Measurements from ENCODE around the gene ZBTB5.
"Not testable (repeated sequence)": the region's sequence is repeated elsewhere in the genome, so short reads cannot be mapped to it uniquely, and the experiment has no call there.

Gene ZBTB5

GRCh38 chr9:37408933-37409710, 56.1 kb downstream of the ZBTB5 start:
- peak; percentile 49 to 82 for DNase-seq (ENCODE audit: extremely low read depth in 1 of 2, low read depth in 1 of 2)

GRCh38 chr9:37407468-37407867, 57.8 kb downstream of the ZBTB5 start:
- DNase-seq (ENCODE audit: extremely low read depth in 1 of 2, low read depth in 1 of 2) = no peak

- no peak for DNase-seq (ENCODE audit: extremely low read depth in 1 of 2, low read depth in 1 of 2)
These were observed 58.4 kb downstream of the ZBTB5 start for GRCh38 chr9:37406603-37407401.

- DNase-seq (ENCODE audit: extremely low read depth in 1 of 2, low read depth in 1 of 2) = no peak
These were observed 59.4 kb downstream of the ZBTB5 start for GRCh38 chr9:37405764-37406380.

- DNase-seq (ENCODE audit: extremely low read depth in 1 of 2, low read depth in 1 of 2) = no peak
These were observed 59.9 kb downstream of the ZBTB5 start for GRCh38 chr9:37405350-37405749.

GRCh38 chr9:37404590-37404989, 60.7 kb downstream of the ZBTB5 start:
- DNase-seq (ENCODE audit: extremely low read depth in 1 of 2, low read depth in 1 of 2) = no peak

- no peak for DNase-seq (ENCODE audit: extremely low read depth in 1 of 2, low read depth in 1 of 2)
These were observed 65.9 kb downstream of the ZBTB5 start for GRCh38 chr9:37399336-37399735.

GRCh38 chr9:37398464-37399025, 66.7 kb downstream of the ZBTB5 start:
- DNase-seq (ENCODE audit: extremely low read depth in 1 of 2, low read depth in 1 of 2) = no peak

- DNase-seq (ENCODE audit: extremely low read depth in 1 of 2, low read depth in 1 of 2) = not testable (repeated sequence)
These were observed 67.3 kb downstream of the ZBTB5 start for GRCh38 chr9:37397948-37398347.

GRCh38 chr9:37395663-37396062, 69.6 kb downstream of the ZBTB5 start:
- no peak for DNase-seq (ENCODE audit: extremely low read depth in 1 of 2, low read depth in 1 of 2)

- DNase-seq (ENCODE audit: extremely low read depth in 1 of 2, low read depth in 1 of 2) = no peak
These were observed 70.0 kb downstream of the ZBTB5 start for GRCh38 chr9:37395229-37395628.

- DNase-seq (ENCODE audit: extremely low read depth in 1 of 2, low read depth in 1 of 2) = no peak
These were observed 73.0 kb downstream of the ZBTB5 start for GRCh38 chr9:37392272-37392671.

GRCh38 chr9:37390759-37391158, 74.5 kb downstream of the ZBTB5 start:
- DNase-seq (ENCODE audit: extremely low read depth in 1 of 2, low read depth in 1 of 2) = no peak
